Measurements from ENCODE around the gene MMP13. TPM values are rescaled to one million over a fixed set of nuclear protein-coding genes. Genes with fewer than 3 reads are reported as not detected.
"Not testable (repeated sequence)": the region's sequence is repeated elsewhere in the genome, so short reads cannot be mapped to it uniquely, and the experiment has no call there.

MMP13 gene
- total RNA-seq (2021), result not detected in 2 replicates
- percentile 20 among the genes with signal in this experiment for Bru-seq, nascent RNA
- percentile 17 among the genes with signal in this experiment for BruChase-seq, experiment 1, labeled RNA remaining after a 2-hour chase
- percentile 25 among the genes with signal in this experiment for BruChase-seq, experiment 2, labeled RNA remaining after a 6-hour chase
- long read RNA-seq, result 0 reads

GRCh38 chr11:102955624-102956023 is at the start of gene MMP13:
Gene MMP13, minus strand, starts transcription at chr11:102955732. Its CDS starts 27 bp downstream, at chr11:102955705.
- no peak for TF ChIP-seq EZH2 (IDR thresholded peaks at IDR 0.05; ENCODE audit: borderline replicate concordance, low read depth, low read length, poor library complexity, severe bottlenecking)
- TF ChIP-seq, protein P1, sequence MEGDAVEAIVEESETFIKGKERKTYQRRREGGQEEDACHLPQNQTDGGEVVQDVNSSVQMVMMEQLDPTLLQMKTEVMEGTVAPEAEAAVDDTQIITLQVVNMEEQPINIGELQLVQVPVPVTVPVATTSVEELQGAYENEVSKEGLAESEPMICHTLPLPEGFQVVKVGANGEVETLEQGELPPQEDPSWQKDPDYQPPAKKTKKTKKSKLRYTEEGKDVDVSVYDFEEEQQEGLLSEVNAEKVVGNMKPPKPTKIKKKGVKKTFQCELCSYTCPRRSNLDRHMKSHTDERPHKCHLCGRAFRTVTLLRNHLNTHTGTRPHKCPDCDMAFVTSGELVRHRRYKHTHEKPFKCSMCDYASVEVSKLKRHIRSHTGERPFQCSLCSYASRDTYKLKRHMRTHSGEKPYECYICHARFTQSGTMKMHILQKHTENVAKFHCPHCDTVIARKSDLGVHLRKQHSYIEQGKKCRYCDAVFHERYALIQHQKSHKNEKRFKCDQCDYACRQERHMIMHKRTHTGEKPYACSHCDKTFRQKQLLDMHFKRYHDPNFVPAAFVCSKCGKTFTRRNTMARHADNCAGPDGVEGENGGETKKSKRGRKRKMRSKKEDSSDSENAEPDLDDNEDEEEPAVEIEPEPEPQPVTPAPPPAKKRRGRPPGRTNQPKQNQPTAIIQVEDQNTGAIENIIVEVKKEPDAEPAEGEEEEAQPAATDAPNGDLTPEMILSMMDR (conservative IDR thresholded peaks at IDR 0.05; ENCODE audit: low read depth, low read length), result no peak
- H3K27ac ChIP-seq (ENCODE audit: low read depth, low read length, poor library complexity, severe bottlenecking), result no peak within 1 kb of the TSS
- H3K4me1 ChIP-seq (ENCODE audit: insufficient read depth, low read length, poor library complexity, severe bottlenecking), result peaks cover 2% of the 10 kb centered on the region
- H3K4me3 ChIP-seq (ENCODE audit: low read depth, low read length, poor library complexity, severe bottlenecking), result no peak within 1 kb of the TSS
- CTCF ChIA-PET, result no interaction called here
- H3K36me3 ChIP-seq (ENCODE audit: insufficient read depth, low read length, poor library complexity, severe bottlenecking), result no peaks in the 10 kb centered on the region
- intact Hi-C loops (cut with micrococcal nuclease; ENCODE audit: unreplicated experiment), result no loop called here
- no peaks in the 10 kb centered on the region for H3K27me3 ChIP-seq (replicated peaks; ENCODE audit: insufficient read depth, low read depth, low read length, poor library complexity)
- DNase-seq (ENCODE audit: low spot score), result no peak
- no TSS peak for BruUV-seq (replicated peaks)
- POLR2A ChIA-PET (ENCODE audit: low non-redundant PET), result no interaction called here
- no peaks in the 10 kb centered on the region for H3K9me3 ChIP-seq (ENCODE audit: low read depth, low read length, poor library complexity, severe bottlenecking)

DNA sequence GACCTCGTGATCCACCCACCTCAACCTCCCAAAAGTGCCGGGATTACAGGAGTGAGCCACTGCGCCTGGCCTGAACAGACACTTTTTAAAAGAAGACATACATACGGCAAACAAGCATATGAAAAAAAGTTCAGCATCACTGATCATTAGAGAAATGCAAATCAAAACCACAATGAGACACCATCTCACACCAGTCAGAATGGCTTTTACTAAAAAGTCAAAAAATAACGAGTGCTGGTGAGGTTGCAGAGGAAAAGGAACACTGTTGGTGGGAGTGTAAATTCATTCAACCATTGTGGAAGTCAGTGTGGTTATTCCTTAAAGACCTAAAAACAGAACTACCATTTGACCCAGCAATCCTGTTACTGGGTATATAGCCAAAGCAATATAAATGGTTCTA is 48.7 kb upstream of the MMP13 start:
- DNase-seq (ENCODE audit: low spot score); H3K9me3 ChIP-seq (ENCODE audit: low read depth, low read length, poor library complexity, severe bottlenecking); H3K4me3 ChIP-seq (ENCODE audit: low read depth, low read length, poor library complexity, severe bottlenecking); H3K4me1 ChIP-seq (ENCODE audit: insufficient read depth, low read length, poor library complexity, severe bottlenecking); intact Hi-C loops (cut with micrococcal nuclease; ENCODE audit: unreplicated experiment); H3K36me3 ChIP-seq (ENCODE audit: insufficient read depth, low read length, poor library complexity, severe bottlenecking); H3K27me3 ChIP-seq (replicated peaks; ENCODE audit: insufficient read depth, low read depth, low read length, poor library complexity); CTCF ChIA-PET; H3K27ac ChIP-seq (ENCODE audit: low read depth, low read length, poor library complexity, severe bottlenecking); BruUV-seq (replicated peaks); POLR2A ChIA-PET (ENCODE audit: low non-redundant PET): not testable (repeated sequence)

GRCh38 chr11:102994105-102994504 is 38.6 kb upstream of the MMP13 start:
- peak; percentile 36 for DNase-seq (ENCODE audit: low spot score)
- Histone ChIP-seq H3K9me3 (ENCODE audit: low read depth, low read length, poor library complexity, severe bottlenecking) (no peaks in the 10 kb centered on the region), H3K27me3 (replicated peaks; ENCODE audit: insufficient read depth, low read depth, low read length, poor library complexity) (no peaks in the 10 kb centered on the region), H3K4me1 (ENCODE audit: insufficient read depth, low read length, poor library complexity, severe bottlenecking) (peaks cover 18% of the 10 kb centered on the region), H3K4me3 (ENCODE audit: low read depth, low read length, poor library complexity, severe bottlenecking) (no peak overlapping the region), H3K27ac (ENCODE audit: low read depth, low read length, poor library complexity, severe bottlenecking) (no peak overlapping the region), H3K36me3 (ENCODE audit: insufficient read depth, low read length, poor library complexity, severe bottlenecking) (no peaks in the 10 kb centered on the region)
- intact Hi-C loops (cut with micrococcal nuclease; ENCODE audit: unreplicated experiment), result no loop called here
- no TSS peak for BruUV-seq (replicated peaks)
- ChIA-PET CTCF (no interaction called here), POLR2A (ENCODE audit: low non-redundant PET) (no interaction called here)
- no peak for TF ChIP-seq EZH2 (IDR thresholded peaks at IDR 0.05; ENCODE audit: borderline replicate concordance, low read depth, low read length, poor library complexity, severe bottlenecking)
- TF ChIP-seq, protein P1 (conservative IDR thresholded peaks at IDR 0.05; ENCODE audit: low read depth, low read length), result 0 out of 2 replicates have a peak, but pooled peaks have one; percentile 10

DNA sequence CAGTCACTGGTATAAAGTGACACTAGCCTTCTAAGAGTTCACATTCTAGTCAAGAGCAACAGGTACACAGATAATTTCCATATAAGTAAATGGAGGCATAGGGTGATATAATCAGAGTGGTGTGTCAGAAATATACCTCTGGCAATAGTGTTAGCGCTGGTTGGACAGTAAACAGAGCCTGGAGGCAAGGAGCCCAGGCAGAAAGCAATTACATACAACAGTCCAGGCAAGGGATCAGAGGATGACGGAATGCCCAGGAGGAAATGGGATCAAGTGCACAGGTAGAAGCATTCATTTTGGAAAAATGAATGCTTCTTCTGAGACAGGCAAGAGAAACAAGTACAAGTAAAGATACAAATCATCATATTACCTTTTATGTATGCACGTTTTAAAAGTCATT is 36.2 kb upstream of the MMP13 start:
- DNase-seq (ENCODE audit: low spot score), result no peak
- POLR2A ChIA-PET (ENCODE audit: low non-redundant PET), result no interaction called here
- CTCF ChIA-PET, result no interaction called here
- Histone ChIP-seq H3K4me1 (ENCODE audit: insufficient read depth, low read length, poor library complexity, severe bottlenecking) (peaks cover 15% of the 10 kb centered on the region), H3K9me3 (ENCODE audit: low read depth, low read length, poor library complexity, severe bottlenecking) (no peaks in the 10 kb centered on the region), H3K36me3 (ENCODE audit: insufficient read depth, low read length, poor library complexity, severe bottlenecking) (no peaks in the 10 kb centered on the region), H3K27ac (ENCODE audit: low read depth, low read length, poor library complexity, severe bottlenecking) (no peak overlapping the region), H3K27me3 (replicated peaks; ENCODE audit: insufficient read depth, low read depth, low read length, poor library complexity) (no peaks in the 10 kb centered on the region), H3K4me3 (ENCODE audit: low read depth, low read length, poor library complexity, severe bottlenecking) (no peak overlapping the region)
- intact Hi-C loops (cut with micrococcal nuclease; ENCODE audit: unreplicated experiment), result no loop called here
- BruUV-seq (replicated peaks), result no TSS peak
- TF ChIP-seq, protein P1 (conservative IDR thresholded peaks at IDR 0.05; ENCODE audit: low read depth, low read length), result no peak
- TF ChIP-seq EZH2 (IDR thresholded peaks at IDR 0.05; ENCODE audit: borderline replicate concordance, low read depth, low read length, poor library complexity, severe bottlenecking), result no peak
